ENCODE results near the gene PLEKHB2. TPM values are rescaled to one million over a fixed set of nuclear protein-coding genes. Genes with fewer than 3 reads are reported as not detected.

The PLEKHB2 gene
- total and polyA plus RNA-seq, 2 of the 8 experiments (the other 6 are each of a cell fraction or from before 2014, with no cell fraction given): 42.4 to 54.8 TPM

- no peak for TF ChIP-seq E2F6 (IDR thresholded peaks at IDR 0.05)
- no peak for TF ChIP-seq EZH2 (IDR thresholded peaks at IDR 0.05; ENCODE audit: low read depth, low read length, severe bottlenecking)
- TF ChIP-seq MAFK (IDR thresholded peaks at IDR 0.05; ENCODE audit: low read depth, low read length): no peak
- no peak for TF ChIP-seq CHD7 (IDR thresholded peaks at IDR 0.05; ENCODE audit: insufficient replicate concordance, low read length)
- no peak for TF ChIP-seq CBX5 (IDR thresholded peaks at IDR 0.05; ENCODE audit: low read depth, low read length)
- no peak for TF ChIP-seq SIX5 (IDR thresholded peaks at IDR 0.05; ENCODE audit: low read depth, low read length)
- no peak for TF ChIP-seq RNF2 (IDR thresholded peaks at IDR 0.05; ENCODE audit: borderline replicate concordance, low read depth, low read length, missing control alignments, poor library complexity, severe bottlenecking)
- TF ChIP-seq CREB1 (IDR thresholded peaks at IDR 0.05): no peak
These were observed 41.6 kb downstream of the PLEKHB2 start (continued) for GRCh38 chr2:131146749-131147148.
